ENCODE data around the gene FFAR3.

Gene FFAR3

DNA sequence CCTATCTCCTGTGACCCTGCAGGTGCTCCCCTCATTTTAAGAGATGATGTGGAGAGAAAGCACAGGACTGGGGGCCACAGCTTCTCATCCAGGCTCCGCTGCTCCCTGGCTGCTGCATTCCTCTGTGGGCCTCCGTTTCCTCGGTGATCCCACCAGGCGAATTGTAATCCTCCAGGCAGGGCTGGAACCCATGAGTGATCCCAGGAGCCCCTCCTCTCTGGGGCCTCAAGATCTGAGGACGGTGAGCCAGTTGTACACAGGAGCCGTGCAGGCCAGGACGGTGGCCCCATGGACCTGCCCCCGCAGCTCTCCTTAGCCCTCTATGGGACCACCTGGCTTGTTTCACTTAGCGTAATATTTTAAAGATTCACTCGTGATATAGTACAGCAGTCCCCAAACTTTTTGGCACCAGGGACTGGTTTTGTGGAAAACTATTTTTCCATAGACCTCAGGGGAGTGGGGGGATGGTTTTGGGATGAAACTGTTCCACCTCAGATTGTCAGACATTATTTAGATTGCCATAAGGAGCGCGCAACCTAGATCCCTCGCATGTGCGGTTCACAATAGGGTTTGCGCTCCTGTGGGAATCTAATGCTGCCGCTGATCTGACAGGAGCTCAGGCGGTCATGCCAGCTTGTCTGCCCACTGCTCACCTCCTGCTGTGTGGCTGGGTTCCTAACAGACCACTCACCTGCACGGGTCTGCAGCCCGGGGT is 5.6 kb downstream of the FFAR3 start:
- H3K23ac ChIP-seq (ENCODE audit: low read depth, low read length, poor library complexity): no peak overlapping the region
- WGBS, 2 donors (ENCODE audit: extremely low coverage in 2 of 2, insufficient read length in 2 of 2, insufficient replicate concordance in 1 of 2): no CpG with 5 or more reads among the region's 19 CpGs
- H3K27ac ChIP-seq (replicated peaks; ENCODE audit: low read length): no peak overlapping the region
- no peaks in the 10 kb centered on the region for H3K27me3 ChIP-seq (ENCODE audit: control insufficient read depth in 3 of 3, insufficient read depth in 3 of 3, low read depth in 1 of 3, low read length in 3 of 3)
- no peak overlapping the region for H2BK15ac ChIP-seq (ENCODE audit: low read length)
- no peak overlapping the region for H4K91ac ChIP-seq (ENCODE audit: low read depth, low read length, poor library complexity)
- no peak overlapping the region for H3K18ac ChIP-seq (ENCODE audit: low read length)
- DNase-seq (ENCODE audit: low spot score): no peak
- no peak overlapping the region for H3K4me2 ChIP-seq (ENCODE audit: insufficient read depth, low read length, poor library complexity, severe bottlenecking)
- no peaks in the 10 kb centered on the region for H3K79me1 ChIP-seq (ENCODE audit: low read depth, low read length)
- peak overlapping the region; percentile 22 for H2AFZ ChIP-seq (ENCODE audit: low read length)
- no peak overlapping the region for H3K14ac ChIP-seq (ENCODE audit: low read length)
- H4K8ac ChIP-seq (ENCODE audit: low read depth, low read length): no peak overlapping the region
- no peaks in the 10 kb centered on the region for H3K4me1 ChIP-seq (ENCODE audit: control insufficient read depth in 2 of 2, insufficient read depth in 1 of 2, low read depth in 1 of 2, low read length in 2 of 2)
- H2AK5ac ChIP-seq (ENCODE audit: low read depth, low read length): no peak overlapping the region
- no peak overlapping the region for H3K4me3 ChIP-seq (ENCODE audit: low read length in 2 of 2)
- no peak overlapping the region for H2BK120ac ChIP-seq (ENCODE audit: low read depth, low read length)
- no peak overlapping the region for H2BK12ac ChIP-seq (ENCODE audit: low read length)
- H3K9ac ChIP-seq (ENCODE audit: low read depth, low read length, poor library complexity): no peak overlapping the region
- no peaks in the 10 kb centered on the region for H3K9me3 ChIP-seq (replicated peaks in 1 of 2; ENCODE audit: control insufficient read depth in 2 of 2, insufficient read depth in 1 of 2, low read depth in 1 of 2, low read length in 2 of 2)
- no peak overlapping the region for H2BK5ac ChIP-seq (ENCODE audit: low read length)
- H3K4ac ChIP-seq (ENCODE audit: low read length): no peak overlapping the region
- H3K36me3 ChIP-seq (replicated peaks in 1 of 2; ENCODE audit: control insufficient read depth in 2 of 2, insufficient read depth in 2 of 2, low read length in 2 of 2): no peaks in the 10 kb centered on the region

DNA sequence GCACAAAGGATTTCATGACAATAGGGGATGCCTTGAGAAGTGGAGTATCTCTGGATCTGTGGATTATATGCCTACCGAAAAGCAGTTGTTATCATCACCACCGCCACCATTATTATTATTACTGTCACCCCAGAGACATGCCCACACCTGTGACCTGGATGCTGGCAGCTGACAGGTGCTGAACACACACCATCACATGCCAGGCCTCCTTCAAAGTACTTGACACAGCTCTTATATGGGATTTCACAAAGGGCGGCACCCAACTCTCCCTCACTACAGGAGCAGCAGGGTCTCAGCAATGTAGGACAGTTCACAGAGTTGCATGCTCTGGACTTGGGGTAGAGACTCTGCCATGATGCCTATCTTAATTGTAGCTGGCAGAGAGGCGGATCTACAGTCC is 7.0 kb downstream of the FFAR3 start:
- H3K27me3 ChIP-seq (ENCODE audit: control insufficient read depth in 3 of 3, insufficient read depth in 3 of 3, low read depth in 1 of 3, low read length in 3 of 3): no peaks in the 10 kb centered on the region
- H3K4me2 ChIP-seq (ENCODE audit: insufficient read depth, low read length, poor library complexity, severe bottlenecking): no peak overlapping the region
- H2AK5ac ChIP-seq (ENCODE audit: low read depth, low read length): no peak overlapping the region
- H2BK120ac ChIP-seq (ENCODE audit: low read depth, low read length): no peak overlapping the region
- H4K8ac ChIP-seq (ENCODE audit: low read depth, low read length): no peak overlapping the region
- no peaks in the 10 kb centered on the region for H3K79me1 ChIP-seq (ENCODE audit: low read depth, low read length)
- no peak overlapping the region for H2BK5ac ChIP-seq (ENCODE audit: low read length)
- no peak overlapping the region for H3K9ac ChIP-seq (ENCODE audit: low read depth, low read length, poor library complexity)
- H3K27ac ChIP-seq (replicated peaks; ENCODE audit: low read length): no peak overlapping the region
- no peak overlapping the region for H3K14ac ChIP-seq (ENCODE audit: low read length)
- no peak for DNase-seq (ENCODE audit: low spot score)
- no peak overlapping the region for H2AFZ ChIP-seq (ENCODE audit: low read length)
- no peaks in the 10 kb centered on the region for H3K36me3 ChIP-seq (replicated peaks in 1 of 2; ENCODE audit: control insufficient read depth in 2 of 2, insufficient read depth in 2 of 2, low read length in 2 of 2)
- H3K4ac ChIP-seq (ENCODE audit: low read length): no peak overlapping the region
- H2BK15ac ChIP-seq (ENCODE audit: low read length): no peak overlapping the region
- H3K4me3 ChIP-seq (ENCODE audit: low read length in 2 of 2): no peak overlapping the region
- H3K4me1 ChIP-seq (ENCODE audit: control insufficient read depth in 2 of 2, insufficient read depth in 1 of 2, low read depth in 1 of 2, low read length in 2 of 2): no peaks in the 10 kb centered on the region
- WGBS, 2 donors (ENCODE audit: extremely low coverage in 2 of 2, insufficient read length in 2 of 2, insufficient replicate concordance in 1 of 2): no CpG with 5 or more reads among the region's 4 CpGs
- H4K91ac ChIP-seq (ENCODE audit: low read depth, low read length, poor library complexity): no peak overlapping the region
- H3K9me3 ChIP-seq (replicated peaks in 1 of 2; ENCODE audit: control insufficient read depth in 2 of 2, insufficient read depth in 1 of 2, low read depth in 1 of 2, low read length in 2 of 2): no peaks in the 10 kb centered on the region
- H3K18ac ChIP-seq (ENCODE audit: low read length): no peak overlapping the region
- H2BK12ac ChIP-seq (ENCODE audit: low read length): no peak overlapping the region
- H3K23ac ChIP-seq (ENCODE audit: low read depth, low read length, poor library complexity): no peak overlapping the region

DNA sequence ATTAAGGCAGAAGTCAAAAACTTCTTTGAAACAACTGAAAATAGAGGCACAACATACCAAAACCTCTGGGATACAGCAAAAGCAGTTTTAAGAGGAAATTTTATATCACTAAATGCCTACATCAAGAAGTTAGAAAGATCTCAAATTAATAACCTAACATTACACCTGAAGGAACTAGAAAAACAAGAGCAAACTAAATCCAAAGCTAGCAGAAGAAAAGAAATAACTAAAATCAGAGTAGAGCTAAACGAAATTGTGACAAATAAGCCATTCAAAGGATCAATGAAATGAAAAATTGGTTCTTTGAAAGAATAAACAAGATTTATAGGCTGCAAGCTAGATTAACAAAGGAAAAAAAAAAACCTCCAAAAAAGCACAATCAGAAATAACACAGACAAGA is 10.1 kb downstream of the FFAR3 start:
- H3K9ac ChIP-seq (ENCODE audit: low read depth, low read length, poor library complexity): no peak overlapping the region
- no peak overlapping the region for H4K8ac ChIP-seq (ENCODE audit: low read depth, low read length)
- no peak overlapping the region for H3K27ac ChIP-seq (replicated peaks; ENCODE audit: low read length)
- H3K23ac ChIP-seq (ENCODE audit: low read depth, low read length, poor library complexity): no peak overlapping the region
- H2AFZ ChIP-seq (ENCODE audit: low read length): no peak overlapping the region
- no peaks in the 10 kb centered on the region for H3K9me3 ChIP-seq (replicated peaks in 1 of 2; ENCODE audit: control insufficient read depth in 2 of 2, insufficient read depth in 1 of 2, low read depth in 1 of 2, low read length in 2 of 2)
- no peaks in the 10 kb centered on the region for H3K79me1 ChIP-seq (ENCODE audit: low read depth, low read length)
- H3K4me3 ChIP-seq (ENCODE audit: low read length in 2 of 2): no peak overlapping the region
- H3K14ac ChIP-seq (ENCODE audit: low read length): no peak overlapping the region
- no peak overlapping the region for H4K91ac ChIP-seq (ENCODE audit: low read depth, low read length, poor library complexity)
- H2BK5ac ChIP-seq (ENCODE audit: low read length): no peak overlapping the region
- no peaks in the 10 kb centered on the region for H3K4me1 ChIP-seq (ENCODE audit: control insufficient read depth in 2 of 2, insufficient read depth in 1 of 2, low read depth in 1 of 2, low read length in 2 of 2)
- WGBS, 2 donors (ENCODE audit: extremely low coverage in 2 of 2, insufficient read length in 2 of 2, insufficient replicate concordance in 1 of 2): no CpG with 5 or more reads among the region's 1 CpG
- H2BK120ac ChIP-seq (ENCODE audit: low read depth, low read length): no peak overlapping the region
- no peak overlapping the region for H2BK12ac ChIP-seq (ENCODE audit: low read length)
- no peak overlapping the region for H3K4ac ChIP-seq (ENCODE audit: low read length)
- DNase-seq (ENCODE audit: low spot score): no peak
- H2AK5ac ChIP-seq (ENCODE audit: low read depth, low read length): no peak overlapping the region
- no peaks in the 10 kb centered on the region for H3K36me3 ChIP-seq (replicated peaks in 1 of 2; ENCODE audit: control insufficient read depth in 2 of 2, insufficient read depth in 2 of 2, low read length in 2 of 2)
- H2BK15ac ChIP-seq (ENCODE audit: low read length): no peak overlapping the region
- no peak overlapping the region for H3K18ac ChIP-seq (ENCODE audit: low read length)
- no peaks in the 10 kb centered on the region for H3K27me3 ChIP-seq (ENCODE audit: control insufficient read depth in 3 of 3, insufficient read depth in 3 of 3, low read depth in 1 of 3, low read length in 3 of 3)
- H3K4me2 ChIP-seq (ENCODE audit: insufficient read depth, low read length, poor library complexity, severe bottlenecking): no peak overlapping the region

DNA sequence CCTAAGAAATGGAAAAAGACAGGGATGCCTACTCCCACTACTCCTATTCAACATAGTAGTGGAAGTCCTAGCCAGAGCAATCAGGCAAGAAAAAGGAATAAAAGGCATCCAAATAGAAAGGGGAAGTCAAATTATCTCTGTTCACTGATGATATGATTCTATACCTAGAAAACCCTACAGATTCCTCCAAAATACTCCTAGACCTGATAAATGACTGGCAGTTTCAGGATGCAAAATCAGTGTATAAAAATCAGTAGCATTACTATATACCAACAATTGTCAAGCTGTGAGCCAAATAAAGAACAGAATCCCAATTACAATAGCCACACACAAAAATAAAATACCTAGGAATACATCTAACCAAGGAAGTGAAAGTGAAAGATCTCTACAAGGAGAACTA is 11.3 kb downstream of the FFAR3 start:
- Histone ChIP-seq H2AFZ (ENCODE audit: low read length) (no peak overlapping the region), H3K4ac (ENCODE audit: low read length) (no peak overlapping the region), H3K4me1 (ENCODE audit: control insufficient read depth in 2 of 2, insufficient read depth in 1 of 2, low read depth in 1 of 2, low read length in 2 of 2) (no peaks in the 10 kb centered on the region), H2BK120ac (ENCODE audit: low read depth, low read length) (no peak overlapping the region), H2AK5ac (ENCODE audit: low read depth, low read length) (no peak overlapping the region), H3K23ac (ENCODE audit: low read depth, low read length, poor library complexity) (no peak overlapping the region), H3K9me3 (replicated peaks in 1 of 2; ENCODE audit: control insufficient read depth in 2 of 2, insufficient read depth in 1 of 2, low read depth in 1 of 2, low read length in 2 of 2) (no peaks in the 10 kb centered on the region), H4K91ac (ENCODE audit: low read depth, low read length, poor library complexity) (no peak overlapping the region), H3K9ac (ENCODE audit: low read depth, low read length, poor library complexity) (no peak overlapping the region), H3K4me2 (ENCODE audit: insufficient read depth, low read length, poor library complexity, severe bottlenecking) (no peak overlapping the region), H2BK15ac (ENCODE audit: low read length) (no peak overlapping the region), H3K27ac (replicated peaks; ENCODE audit: low read length) (no peak overlapping the region), H3K79me1 (ENCODE audit: low read depth, low read length) (no peaks in the 10 kb centered on the region), H2BK5ac (ENCODE audit: low read length) (no peak overlapping the region), H3K27me3 (ENCODE audit: control insufficient read depth in 3 of 3, insufficient read depth in 3 of 3, low read depth in 1 of 3, low read length in 3 of 3) (no peaks in the 10 kb centered on the region), H4K8ac (ENCODE audit: low read depth, low read length) (no peak overlapping the region), H3K18ac (ENCODE audit: low read length) (no peak overlapping the region), H3K36me3 (replicated peaks in 1 of 2; ENCODE audit: control insufficient read depth in 2 of 2, insufficient read depth in 2 of 2, low read length in 2 of 2) (no peaks in the 10 kb centered on the region), H3K14ac (ENCODE audit: low read length) (no peak overlapping the region), H3K4me3 (ENCODE audit: low read length in 2 of 2) (no peak overlapping the region), H2BK12ac (ENCODE audit: low read length) (no peak overlapping the region)
- no peak for DNase-seq (ENCODE audit: low spot score)

All from neuronal stem cell (in vitro differentiated cells).